Activated CD4-positive, alpha-beta T cell treated with anti-CD3 and anti-CD28 coated beads for 48 hours (primary cell): Measurements from ENCODE around the gene CYP2R1.

Source experiments
- DNase-seq: peaks from one replicate; pipeline ENCODE4 v3.0.0-alpha.2; 2020

CYP2R1 gene, protein sequence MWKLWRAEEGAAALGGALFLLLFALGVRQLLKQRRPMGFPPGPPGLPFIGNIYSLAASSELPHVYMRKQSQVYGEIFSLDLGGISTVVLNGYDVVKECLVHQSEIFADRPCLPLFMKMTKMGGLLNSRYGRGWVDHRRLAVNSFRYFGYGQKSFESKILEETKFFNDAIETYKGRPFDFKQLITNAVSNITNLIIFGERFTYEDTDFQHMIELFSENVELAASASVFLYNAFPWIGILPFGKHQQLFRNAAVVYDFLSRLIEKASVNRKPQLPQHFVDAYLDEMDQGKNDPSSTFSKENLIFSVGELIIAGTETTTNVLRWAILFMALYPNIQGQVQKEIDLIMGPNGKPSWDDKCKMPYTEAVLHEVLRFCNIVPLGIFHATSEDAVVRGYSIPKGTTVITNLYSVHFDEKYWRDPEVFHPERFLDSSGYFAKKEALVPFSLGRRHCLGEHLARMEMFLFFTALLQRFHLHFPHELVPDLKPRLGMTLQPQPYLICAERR

DNA sequence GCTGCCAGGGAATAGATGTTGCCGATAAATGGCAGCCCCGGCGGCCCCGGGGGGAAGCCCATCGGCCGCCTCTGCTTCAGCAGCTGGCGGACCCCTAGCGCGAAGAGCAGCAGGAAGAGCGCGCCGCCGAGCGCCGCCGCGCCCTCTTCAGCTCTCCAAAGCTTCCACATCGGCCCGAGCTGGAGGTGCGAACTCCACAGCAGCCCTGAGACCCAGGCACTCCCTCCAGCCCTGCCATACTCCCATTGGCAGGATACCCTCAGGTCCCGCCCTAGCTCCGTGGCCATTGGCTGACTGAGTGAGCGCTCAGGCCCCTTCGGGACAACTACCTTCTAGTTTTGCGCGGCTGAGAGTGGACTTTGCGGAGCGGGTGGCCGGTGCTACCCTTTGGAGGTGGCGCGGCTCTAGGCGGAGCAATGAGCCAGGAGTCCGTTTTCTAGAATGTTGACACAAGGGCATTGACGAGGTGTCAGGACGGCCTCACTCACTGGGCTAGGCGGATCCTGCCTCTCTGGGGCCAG is at the start of gene CYP2R1:
TSS of gene CYP2R1 (minus strand) at position 196 of the 521 bp plus-strand sequence. CDS start at position 170, 26 bp downstream.
- DNase-seq, result peak; percentile 93

DNA sequence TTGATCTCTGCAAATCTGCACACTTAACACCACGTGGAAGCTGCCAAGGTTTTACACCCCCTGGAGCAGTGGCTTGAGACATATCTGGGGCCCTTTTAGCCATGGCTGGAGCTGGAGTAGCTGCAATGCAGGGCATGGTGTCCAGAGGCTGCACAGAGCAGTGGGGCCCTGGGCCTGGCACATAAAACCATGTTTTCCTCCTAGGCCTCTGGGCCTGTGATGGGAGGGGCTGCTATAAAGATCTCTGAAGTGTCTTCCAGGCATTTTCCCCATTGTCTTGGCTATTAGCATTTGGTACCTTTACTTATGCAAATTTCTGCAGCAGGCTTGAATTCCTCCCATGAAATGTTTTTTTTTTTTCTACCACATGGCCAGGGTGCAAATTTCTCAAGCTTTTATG is 46.9 kb upstream of the CYP2R1 start:
- DNase-seq, result no peak

DNA sequence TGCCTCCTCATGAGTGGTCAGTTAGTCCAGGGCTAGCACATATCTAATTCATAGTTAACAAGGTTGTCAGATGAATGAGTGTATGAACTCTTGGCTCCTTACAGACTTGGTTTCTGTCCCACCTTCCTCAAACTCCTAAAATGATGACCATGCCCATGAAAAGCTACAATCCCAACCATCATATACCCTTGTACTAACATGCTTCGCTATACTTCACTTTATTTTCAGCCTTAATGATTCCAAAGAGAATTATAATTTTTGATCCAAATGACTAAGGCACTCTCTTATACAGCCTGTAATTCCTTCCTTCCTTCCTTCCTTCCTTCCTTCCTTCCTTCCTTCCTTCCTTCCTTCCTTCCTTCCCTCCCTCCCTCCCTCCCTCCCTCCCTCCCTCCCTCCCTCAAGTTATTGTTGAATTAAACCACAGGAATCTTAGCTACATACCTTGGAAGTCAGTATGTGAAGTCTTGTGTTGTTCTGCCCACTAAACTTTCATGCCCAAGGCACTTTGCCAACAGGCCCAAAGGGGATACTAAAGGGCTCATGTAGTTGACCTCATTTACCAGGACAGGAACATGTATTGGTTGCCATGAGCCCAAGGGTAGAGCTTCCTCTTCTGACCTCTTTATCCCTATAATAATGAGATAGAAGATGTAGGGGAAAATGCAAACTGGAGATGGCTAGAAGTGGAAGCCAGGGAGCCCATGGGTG is 42.8 kb upstream of the CYP2R1 start:
- DNase-seq, result no peak

DNA sequence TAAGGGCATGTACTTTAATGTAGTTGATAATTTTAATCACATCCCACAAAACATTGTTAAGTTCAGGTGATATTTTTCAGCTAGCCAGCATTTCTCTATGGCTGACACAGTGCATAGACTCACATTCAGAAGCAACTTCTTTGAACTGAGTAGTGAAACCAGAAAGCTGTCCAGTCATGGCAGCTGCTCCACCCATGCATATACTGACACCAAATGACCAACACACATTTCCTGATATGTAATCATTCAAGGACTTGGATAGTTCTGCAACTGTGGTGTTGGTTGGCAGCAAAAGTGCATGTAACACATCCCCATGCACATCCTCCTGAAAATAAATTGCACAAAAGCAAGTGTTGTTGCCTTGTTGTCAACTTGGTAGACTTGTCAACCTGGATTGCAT is 40.4 kb upstream of the CYP2R1 start:
- DNase-seq, result no peak

DNA sequence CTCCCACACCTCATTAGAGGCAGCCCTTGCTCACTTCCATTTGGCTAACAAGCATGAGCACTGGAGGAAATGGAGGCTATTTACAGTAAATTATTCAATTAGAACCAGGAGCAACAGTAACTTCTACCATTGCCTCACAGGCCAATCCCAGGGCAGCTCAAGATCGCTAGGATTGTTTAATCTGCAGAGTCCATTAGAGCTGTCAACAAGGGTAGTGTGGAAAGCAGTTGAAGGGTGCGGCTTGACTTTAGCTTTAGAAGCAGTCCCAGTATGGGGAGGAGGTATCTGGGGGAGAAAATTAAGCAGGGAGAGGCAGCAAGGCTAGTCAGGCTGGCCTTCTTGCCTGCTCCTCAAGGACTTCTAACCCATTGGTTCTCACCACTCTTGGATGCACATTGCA is 38.3 kb upstream of the CYP2R1 start:
- DNase-seq, result no peak

DNA sequence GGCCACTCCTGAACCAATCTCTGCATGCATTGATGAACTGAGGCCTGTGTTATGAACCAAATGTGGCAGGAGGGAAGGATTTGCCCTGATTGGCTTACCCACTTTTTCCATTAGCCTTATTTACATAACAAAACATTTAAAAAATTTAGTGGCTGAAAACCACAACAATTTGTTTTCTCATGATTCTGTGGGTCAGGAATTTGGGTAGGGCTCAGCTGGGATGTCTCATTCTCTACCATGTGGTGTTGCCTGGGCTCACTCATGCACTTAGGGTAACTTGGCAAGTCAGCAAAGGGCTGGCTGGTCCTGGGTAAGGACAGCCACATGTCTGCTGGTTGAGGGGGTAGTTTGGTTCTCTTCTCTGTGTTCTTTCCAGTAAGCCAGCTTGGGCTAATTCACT is 35.1 kb upstream of the CYP2R1 start:
- no peak for DNase-seq

DNA sequence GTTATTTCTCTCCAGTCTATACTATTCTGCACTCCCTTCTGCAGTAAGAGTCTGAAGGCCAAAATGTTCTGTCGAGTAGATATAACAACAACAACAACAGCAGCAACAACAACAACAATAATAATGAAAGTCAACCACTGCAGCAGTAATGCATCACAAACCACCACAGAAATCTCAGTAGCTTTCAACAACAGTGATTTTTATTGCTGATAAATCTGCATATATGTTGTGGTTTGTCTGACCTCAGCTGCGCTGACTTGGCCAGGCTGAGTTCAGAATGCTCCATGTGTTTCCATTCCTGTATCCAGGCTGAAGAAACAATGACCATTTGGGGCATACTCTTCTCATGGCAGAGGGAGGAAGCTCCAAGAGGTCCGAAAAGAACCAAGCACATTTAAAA is 32.3 kb upstream of the CYP2R1 start:
- DNase-seq, result no peak

DNA sequence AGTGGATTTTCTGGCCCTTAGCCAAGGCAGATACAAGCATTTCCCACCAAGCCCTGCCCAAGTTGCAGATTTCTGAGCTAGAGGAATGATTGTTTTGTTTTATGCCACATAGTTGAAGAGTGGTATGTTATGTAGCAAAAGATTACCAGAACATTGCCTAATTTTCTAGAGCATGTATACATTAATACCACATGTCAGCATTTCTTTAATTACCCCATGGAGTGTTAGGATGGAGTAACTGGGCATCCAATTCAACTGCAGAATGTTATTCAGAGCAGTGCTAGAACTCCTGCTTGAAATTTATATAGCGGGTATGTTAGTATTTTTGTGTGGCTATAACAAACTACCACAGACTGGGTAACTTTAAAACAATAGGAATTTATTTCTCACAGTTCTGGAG is 24.4 kb upstream of the CYP2R1 start:
- DNase-seq, result no peak

DNA sequence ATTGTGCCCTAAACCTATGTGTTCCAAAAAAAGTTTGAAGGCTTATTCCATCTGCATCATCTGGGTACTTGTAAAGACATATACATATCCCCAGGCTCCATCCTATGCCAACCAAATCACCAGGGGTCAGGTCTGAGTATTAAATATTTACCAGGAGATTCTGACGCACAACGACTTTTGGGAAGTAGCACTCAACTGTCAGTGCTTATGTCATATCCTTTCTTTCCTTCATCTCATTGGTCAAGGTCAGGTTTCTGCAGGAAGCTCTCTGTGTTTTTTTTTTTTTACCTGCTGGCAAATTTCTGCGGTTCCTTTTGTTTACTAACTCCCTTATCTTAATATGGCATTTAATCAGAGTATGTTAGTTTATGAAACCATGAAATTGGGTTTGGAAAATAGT is 22.5 kb upstream of the CYP2R1 start:
- no peak for DNase-seq

DNA sequence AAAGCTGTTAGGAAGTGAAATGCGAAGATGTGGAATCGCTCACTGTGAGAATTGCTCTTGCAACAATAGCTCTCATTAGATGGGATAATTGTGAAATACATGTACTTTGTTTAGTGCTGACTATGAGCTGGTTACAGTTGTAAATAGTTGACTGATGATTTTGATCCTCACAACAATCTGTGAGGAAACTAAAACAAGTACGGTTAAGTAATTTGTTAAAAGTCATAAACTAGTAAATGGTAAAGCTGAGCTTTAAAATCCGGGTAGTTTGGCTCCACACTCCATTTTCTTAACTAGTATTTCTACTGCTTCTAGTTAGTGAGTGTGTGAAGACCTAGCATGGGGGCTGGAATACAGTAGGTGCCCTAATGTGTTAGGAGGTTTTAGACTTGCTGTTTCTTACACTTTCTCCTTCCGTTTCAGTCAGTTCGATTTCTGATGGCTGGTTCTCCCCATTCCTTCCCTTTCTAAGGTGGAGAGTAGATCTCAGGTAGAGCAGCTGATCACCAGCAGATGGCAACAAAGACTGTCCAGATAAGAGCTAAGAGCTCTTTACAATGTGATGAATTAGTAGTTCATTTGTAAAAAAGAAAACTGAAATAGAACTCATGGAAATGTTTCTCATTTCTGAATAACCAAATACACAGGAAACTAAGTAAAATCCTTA is 16.3 kb upstream of the CYP2R1 start:
- DNase-seq, result peak; percentile 38

DNA sequence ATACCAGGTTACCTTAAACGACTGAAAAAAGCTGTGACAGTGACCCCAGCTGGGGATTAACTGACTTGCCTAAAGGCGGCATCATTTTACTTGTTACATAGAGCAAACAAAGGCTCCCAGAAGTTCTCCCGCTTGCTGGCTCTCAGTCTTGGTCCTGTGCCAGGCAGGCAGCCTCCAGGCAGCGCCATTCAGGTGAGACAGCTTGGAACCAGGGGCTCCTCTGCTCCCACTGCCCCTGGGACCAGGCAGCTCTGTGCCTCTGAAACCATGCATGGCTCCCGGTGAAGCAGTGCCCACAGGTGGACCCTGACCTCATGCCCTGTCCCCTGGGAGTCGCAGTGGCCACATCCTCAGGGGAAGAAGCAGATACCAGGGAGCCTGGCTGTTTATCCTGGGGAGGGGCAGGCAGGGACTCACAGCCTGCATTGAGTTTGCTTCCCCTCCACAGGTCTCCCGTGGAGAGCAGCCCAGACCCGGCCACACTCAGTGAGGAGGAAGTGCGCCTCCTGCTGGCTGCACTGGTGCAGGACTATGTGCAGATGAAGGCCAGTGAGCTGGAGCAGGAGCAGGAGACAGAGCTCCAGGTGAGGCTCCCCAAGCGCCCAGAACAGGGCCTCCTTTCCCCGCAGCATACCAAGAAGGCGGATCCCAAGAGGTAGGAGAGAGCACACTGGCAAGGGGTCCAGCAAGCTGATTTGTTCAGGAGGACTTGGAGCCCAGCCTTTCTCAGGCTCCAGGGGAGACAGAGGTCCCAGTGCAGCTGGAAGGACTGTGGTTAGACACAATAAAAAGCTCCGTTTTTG is 15.6 kb upstream of the CYP2R1 start:
- DNase-seq, result peak; percentile 92

DNA sequence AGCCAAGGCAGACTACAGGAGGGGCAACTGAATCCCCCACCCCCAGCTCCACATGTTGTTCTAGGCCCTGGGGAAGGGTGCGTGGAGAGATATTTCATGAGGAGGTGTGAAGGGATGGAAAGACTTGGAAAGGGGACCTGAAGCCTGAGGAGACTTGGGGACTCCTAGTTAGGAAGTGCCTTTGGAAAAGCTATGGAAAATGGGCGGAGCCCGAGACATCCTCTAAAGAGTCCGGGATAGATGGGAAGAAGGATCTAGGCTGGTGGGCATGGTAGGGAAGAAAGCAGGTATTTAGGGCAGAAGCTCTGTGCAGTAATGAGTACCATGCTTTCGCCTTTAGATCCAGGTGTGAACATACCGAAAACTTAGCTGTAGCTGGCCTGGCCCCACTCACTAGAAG is 15.0 kb upstream of the CYP2R1 start:
- no peak for DNase-seq

DNA sequence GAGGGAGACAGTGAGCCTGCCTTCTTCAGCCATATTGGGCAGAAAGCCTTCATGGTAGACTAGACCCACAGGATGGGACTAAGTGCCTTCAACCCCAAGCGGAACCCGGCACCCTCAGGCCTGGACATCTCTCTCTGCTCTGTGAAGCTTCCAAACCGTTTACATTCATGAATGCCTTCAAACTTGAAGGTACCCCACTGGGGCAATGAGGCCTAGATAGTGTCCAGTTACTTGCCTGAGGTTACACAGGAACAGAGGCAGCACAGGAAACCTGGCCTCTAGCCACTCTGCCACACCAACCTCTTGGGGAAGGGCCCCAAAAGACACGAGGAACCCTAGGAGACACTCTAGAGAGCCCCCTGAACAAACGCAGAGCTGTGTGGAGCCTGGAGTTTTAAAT is 14.5 kb upstream of the CYP2R1 start:
- DNase-seq, result no peak

DNA sequence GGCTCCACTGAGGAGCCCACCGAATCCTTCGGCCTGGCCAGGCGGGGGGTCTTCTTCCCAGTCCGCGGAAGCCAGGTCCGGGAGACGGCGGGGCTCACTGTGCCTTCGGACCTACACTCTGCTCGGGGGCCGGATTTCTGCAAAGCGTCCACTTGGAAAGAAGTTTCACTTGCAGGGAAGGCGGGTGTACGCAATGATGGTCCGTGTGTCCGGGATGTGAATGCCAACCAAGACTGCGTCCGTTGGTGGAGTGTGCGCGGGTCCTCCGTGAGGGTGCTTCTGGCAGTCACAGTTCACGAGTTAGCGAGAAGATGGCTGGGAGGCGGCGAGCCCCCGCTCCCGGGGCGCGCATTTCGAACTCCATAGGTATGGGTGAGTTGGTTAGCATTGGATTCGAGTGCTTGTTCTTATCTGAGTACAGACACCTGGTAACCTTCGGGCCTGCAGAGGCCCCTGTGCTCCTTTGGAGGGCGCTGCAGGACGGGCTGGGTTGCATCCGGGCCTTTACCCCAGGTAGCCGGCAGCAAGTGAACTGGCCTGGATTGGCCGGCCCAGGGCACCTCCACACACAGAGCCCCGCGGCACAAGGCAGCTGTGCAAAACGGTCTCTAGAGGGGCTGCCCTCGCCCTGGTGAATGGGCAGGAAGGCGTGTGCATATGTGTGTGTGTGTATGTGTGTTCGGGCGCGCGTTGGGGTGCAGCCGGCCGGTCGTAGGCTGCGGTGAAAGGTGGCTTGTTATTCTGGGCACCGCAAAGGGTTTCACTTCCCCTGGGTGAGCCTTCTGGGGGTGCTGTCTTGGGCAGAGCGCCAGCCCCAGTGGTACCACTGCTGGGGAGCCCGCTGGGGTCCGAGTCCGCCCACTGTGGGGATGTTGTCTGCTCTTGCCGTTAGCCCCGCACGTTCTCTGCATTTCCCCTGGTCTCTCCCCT is 13.3 kb upstream of the CYP2R1 start:
- peak; percentile 85 for DNase-seq

DNA sequence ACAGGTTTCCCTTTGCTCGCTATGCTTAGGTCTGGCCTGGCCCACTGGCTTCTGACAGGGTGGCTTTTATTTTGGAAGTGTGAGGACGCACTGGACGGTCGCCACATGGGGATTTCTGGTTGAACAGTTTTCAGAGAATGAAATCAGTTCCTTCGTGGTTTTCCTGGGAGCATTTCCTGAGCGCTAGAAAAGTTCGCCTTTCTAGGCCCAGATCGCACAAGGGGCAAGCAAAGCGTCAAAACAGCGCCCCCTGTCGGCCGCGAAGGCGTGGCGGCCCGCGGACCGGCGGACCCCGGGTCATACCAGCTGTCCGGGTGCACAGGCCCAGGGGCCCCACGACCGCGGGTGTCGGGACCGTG is 12.7 kb upstream of the CYP2R1 start:
- peak; percentile 90 for DNase-seq

DNA sequence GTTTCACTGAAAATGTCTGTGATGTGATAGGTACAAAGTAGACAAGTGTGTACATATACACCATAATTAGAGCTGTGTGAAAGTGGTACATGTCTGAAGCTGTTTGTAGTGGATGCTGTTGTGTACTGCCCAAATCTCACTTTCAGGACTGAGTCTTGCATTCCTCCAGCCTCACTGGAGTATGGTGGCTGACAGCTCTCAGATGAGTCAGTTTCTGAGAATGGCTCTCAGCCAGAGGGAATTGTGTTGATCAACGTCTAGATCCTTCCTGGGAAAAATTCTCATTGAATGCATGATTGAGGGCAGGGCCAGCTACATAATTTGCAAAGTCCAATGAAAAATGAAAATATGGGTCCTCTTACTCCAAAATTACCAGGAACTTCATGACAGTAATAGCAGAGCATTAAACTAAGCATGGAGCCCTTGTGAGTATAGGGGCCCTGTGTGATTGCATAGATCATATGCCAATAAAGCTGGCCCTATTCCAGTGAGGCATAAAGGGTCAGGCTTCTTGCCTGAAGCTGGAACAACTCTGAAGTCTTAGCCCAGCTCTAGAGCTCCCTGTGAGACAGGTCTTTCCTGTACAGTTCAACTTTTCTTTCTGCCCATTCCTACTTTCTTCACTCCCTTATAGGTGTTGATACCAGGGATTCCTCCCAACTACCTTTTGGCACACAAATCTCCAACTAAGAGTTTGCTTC is 10.8 kb upstream of the CYP2R1 start:
- DNase-seq, result no peak

DNA sequence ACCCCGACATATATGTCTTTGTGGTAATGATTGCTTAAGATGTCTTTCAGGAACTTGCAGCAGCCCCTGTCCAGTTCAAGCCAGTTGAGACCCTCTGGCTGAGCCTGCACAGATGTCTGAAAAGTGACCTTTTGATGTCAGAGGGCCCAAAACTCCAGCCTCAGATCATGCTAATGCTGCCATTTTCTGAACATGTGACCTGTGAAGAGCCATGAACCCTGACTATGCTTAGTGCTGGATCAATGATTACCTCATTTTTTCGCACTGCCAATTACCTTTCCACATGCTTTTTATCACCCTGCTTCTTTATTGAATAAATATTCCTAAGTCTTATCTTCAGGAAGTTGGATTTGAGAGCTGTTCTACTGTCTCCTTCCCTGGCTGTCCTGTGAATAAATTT is 6.9 kb upstream of the CYP2R1 start:
- DNase-seq, result no peak

DNA sequence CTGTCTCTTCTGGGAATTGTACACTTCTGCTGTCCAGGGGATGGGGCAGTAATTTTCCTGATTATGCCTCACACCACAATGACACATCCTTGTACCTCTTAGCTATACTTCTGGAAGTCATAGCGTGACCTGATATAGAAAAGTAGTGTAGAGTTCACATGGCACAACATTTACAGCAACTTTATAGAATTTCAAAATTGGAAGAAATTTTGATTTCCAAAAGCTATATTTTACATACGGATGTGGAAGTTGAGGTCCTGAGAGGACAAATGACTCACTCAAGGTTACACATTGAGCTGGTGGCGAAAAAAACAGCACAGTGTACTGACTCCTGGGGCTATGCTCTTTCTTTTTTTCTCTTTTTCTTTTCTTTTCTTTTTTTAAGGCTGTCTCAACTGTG is 6.3 kb upstream of the CYP2R1 start:
- no peak for DNase-seq

DNA sequence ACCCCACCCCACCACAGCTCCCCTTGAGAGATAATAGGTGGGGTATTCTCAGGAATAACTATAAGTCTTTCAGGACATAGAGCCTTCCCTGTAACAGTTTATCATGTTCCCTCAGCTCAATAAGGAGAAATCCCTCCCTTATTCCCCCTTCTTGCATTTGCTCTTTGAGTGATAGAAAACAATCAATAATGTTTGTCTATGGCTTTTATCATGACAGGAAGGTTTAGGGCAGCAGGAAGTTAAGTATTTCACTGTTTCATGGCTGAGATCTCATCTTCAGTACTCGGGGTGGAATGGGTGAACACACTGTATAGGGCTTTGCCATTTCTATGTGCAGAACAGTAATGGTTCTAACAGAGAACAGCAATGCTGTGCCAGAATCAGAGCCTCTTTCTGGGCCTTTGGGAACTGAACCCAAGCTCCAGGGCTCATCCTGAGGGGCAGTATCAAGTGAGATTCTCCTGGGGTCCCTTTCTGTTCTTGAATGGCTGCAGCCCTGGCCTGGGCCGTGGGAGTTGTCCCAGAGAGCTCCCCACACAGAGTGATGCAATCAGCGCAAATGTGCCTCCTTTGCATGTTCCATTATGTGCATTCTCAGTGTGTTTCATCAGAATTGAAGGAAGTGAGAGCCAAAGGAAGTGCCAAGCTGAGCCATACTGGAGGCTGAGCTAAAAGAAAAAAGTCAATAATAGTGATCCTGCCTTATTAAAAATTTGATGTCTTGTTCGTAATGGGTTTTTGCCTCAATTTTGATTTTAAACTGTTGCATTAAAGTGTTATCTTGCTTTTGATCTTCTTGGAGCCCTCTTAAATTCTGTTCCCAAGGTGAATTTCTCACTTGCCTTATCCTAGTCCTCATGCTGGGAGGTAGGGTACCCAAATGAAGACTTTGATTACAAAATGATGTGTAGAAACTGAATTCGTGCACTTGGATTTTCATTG is 2.9 kb upstream of the CYP2R1 start:
- peak; percentile 45 for DNase-seq

DNA sequence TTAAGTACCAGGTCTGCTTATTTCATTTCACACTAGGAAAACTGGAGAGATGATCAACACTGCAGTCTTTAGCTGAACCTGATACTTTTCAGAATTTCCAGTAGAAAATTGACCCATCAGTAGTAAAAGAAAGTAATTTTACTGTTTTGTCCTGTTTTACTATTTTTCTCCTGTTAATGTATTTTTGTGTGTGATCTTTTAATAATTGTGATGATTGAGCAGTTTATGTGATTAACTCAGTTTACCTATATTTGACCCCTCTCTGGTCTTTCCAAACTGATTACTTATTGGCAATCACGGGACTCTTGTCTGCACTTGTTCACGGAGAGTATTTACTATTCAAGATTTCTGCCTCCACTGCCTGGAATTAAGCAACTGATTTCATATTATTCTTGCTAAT is 546 bp upstream of the CYP2R1 start:
- no peak for DNase-seq
